ENCODE measurements around the gene DISP2. TPM values are rescaled to one million over a fixed set of nuclear protein-coding genes. Genes with fewer than 3 reads are reported as not detected.

DISP2 gene
- total and polyA plus RNA-seq, 9 of the 15 experiments (the other 6 are each of a cell fraction or from before 2014, with no cell fraction given) = 0.06 to 0.89 (median 0.15) TPM; not detected in 1

GRCh38 chr15:40368719-40369473 is 10.9 kb downstream of the DISP2 start (continued):
- TF ChIP-seq HMBOX1 (IDR thresholded peaks at IDR 0.05) = no peak
- no peak for TF ChIP-seq EP300 (IDR thresholded peaks at IDR 0.05; ENCODE audit: low read length)
- TF ChIP-seq HCFC1 (IDR thresholded peaks at IDR 0.05; ENCODE audit: low read depth, low read length) = no peak
- no peak for TF ChIP-seq ZNF133 (CRISPR knock-in tag; IDR thresholded peaks at IDR 0.05)
- TF ChIP-seq DPF2 (IDR thresholded peaks at IDR 0.05) = no peak
- TF ChIP-seq FOXA3 (CRISPR knock-in tag; conservative IDR thresholded peaks at IDR 0.05 in 1 of 2, IDR thresholded peaks at IDR 0.05 in 1 of 2) = 0 out of 4 replicates have a peak, but pooled peaks of 1 of the 2 experiments have one; percentile 14
- TF ChIP-seq GABPB1 (CRISPR knock-in tag; IDR thresholded peaks at IDR 0.05) = no peak
- TF ChIP-seq ZNF79 (CRISPR knock-in tag; IDR thresholded peaks at IDR 0.05; ENCODE audit: low read depth) = no peak
- TF ChIP-seq MBD2 (IDR thresholded peaks at IDR 0.05; ENCODE audit: borderline replicate concordance, low read depth) = no peak
- TF ChIP-seq CREB1 (IDR thresholded peaks at IDR 0.05) = no peak
- no peak for TF ChIP-seq CREB1 (CRISPR knock-in tag; IDR thresholded peaks at IDR 0.05)
- no peak for TF ChIP-seq ZNF717 (CRISPR knock-in tag; IDR thresholded peaks at IDR 0.05)
- no peak for TF ChIP-seq ZKSCAN8 (CRISPR knock-in tag; IDR thresholded peaks at IDR 0.05)
- TF ChIP-seq, protein P1, sequence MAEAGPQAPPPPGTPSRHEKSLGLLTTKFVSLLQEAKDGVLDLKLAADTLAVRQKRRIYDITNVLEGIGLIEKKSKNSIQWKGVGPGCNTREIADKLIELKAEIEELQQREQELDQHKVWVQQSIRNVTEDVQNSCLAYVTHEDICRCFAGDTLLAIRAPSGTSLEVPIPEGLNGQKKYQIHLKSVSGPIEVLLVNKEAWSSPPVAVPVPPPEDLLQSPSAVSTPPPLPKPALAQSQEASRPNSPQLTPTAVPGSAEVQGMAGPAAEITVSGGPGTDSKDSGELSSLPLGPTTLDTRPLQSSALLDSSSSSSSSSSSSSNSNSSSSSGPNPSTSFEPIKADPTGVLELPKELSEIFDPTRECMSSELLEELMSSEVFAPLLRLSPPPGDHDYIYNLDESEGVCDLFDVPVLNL (CRISPR knock-in tag; IDR thresholded peaks at IDR 0.05; ENCODE audit: low read depth) = no peak
- 0 out of 2 replicates have a peak, but pooled peaks have one; percentile 1 for TF ChIP-seq NR3C1 (CRISPR knock-in tag; IDR thresholded peaks at IDR 0.05)
- no peak for TF ChIP-seq ZFP36 (IDR thresholded peaks at IDR 0.05; ENCODE audit: low read depth, low read length, partially characterized antibody)
- TF ChIP-seq ZKSCAN3 (CRISPR knock-in tag; IDR thresholded peaks at IDR 0.05) = no peak
- TF ChIP-seq SRSF3 (IDR thresholded peaks at IDR 0.05; ENCODE audit: insufficient read depth, low read length) = no peak

Data from K562 (cell line).